ENCODE measurements around the gene SWI5. TPM values are rescaled to one million over a fixed set of nuclear protein-coding genes. Genes with fewer than 3 reads are reported as not detected.

The SWI5 gene
- total and polyA plus RNA-seq, 2 experiments from 2014 or later = 26.6 to 42.5 TPM

DNA sequence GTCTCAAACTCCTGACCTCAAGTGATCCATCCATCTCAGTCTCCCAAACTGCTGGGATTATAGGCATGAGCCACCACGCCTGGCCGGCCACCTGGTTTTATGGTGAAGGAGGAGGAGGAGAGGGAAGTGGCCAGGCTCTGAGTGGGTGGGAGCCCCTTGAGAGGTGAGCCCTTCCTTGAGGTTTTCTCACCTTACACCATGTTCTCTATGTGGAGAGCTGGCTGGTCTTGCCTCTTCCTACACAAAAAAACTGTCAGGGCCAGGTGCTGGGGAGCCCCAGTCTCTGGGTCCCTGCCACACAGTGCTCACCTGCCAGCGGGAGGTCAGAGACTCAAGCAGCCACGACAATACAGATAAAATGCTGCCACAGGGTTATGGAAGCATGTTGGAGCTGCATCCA, 18.1 kb downstream of the SWI5 start:
- Histone ChIP-seq H3K36me3 (ENCODE audit: insufficient read depth) (no peaks in the 10 kb centered on the region), H3K4me3 (no peak overlapping the region), H3F3A (replicated peaks; ENCODE audit: low read depth) (0 out of 2 replicates have a peak, but pooled peaks cover 2% of the 10 kb centered on the region), H3K4me1 (ENCODE audit: insufficient read depth) (no peaks in the 10 kb centered on the region; the same call in 1 of the 2 replicates), H3K27me3 (ENCODE audit: insufficient read depth) (no peaks in the 10 kb centered on the region), H3K9me2 (ENCODE audit: insufficient read depth) (no peaks in the 10 kb centered on the region), H4K20me1 (replicated peaks; ENCODE audit: insufficient read depth) (no peaks in the 10 kb centered on the region), H2AFZ (no peak overlapping the region), H3K4me2 (no peak overlapping the region), H3K79me2 (replicated peaks; ENCODE audit: insufficient read depth) (no peaks in the 10 kb centered on the region), H3K27ac (ENCODE audit: low read depth) (no peak overlapping the region)
- no peak for TF ChIP-seq ZNF114 (CRISPR knock-in tag; IDR thresholded peaks at IDR 0.05)
- no peak for TF ChIP-seq POLR2AphosphoS5 (IDR thresholded peaks at IDR 0.05; ENCODE audit: low read depth)
- TF ChIP-seq EZH2phosphoT487 (IDR thresholded peaks at IDR 0.05; ENCODE audit: unreplicated experiment) = no peak
- TF ChIP-seq, protein P1, sequence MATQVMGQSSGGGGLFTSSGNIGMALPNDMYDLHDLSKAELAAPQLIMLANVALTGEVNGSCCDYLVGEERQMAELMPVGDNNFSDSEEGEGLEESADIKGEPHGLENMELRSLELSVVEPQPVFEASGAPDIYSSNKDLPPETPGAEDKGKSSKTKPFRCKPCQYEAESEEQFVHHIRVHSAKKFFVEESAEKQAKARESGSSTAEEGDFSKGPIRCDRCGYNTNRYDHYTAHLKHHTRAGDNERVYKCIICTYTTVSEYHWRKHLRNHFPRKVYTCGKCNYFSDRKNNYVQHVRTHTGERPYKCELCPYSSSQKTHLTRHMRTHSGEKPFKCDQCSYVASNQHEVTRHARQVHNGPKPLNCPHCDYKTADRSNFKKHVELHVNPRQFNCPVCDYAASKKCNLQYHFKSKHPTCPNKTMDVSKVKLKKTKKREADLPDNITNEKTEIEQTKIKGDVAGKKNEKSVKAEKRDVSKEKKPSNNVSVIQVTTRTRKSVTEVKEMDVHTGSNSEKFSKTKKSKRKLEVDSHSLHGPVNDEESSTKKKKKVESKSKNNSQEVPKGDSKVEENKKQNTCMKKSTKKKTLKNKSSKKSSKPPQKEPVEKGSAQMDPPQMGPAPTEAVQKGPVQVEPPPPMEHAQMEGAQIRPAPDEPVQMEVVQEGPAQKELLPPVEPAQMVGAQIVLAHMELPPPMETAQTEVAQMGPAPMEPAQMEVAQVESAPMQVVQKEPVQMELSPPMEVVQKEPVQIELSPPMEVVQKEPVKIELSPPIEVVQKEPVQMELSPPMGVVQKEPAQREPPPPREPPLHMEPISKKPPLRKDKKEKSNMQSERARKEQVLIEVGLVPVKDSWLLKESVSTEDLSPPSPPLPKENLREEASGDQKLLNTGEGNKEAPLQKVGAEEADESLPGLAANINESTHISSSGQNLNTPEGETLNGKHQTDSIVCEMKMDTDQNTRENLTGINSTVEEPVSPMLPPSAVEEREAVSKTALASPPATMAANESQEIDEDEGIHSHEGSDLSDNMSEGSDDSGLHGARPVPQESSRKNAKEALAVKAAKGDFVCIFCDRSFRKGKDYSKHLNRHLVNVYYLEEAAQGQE (IDR thresholded peaks at IDR 0.05; ENCODE audit: unreplicated experiment) = no peak
- no peak for TF ChIP-seq CREB1 (CRISPR knock-in tag; IDR thresholded peaks at IDR 0.05; ENCODE audit: low read depth)
- TF ChIP-seq ZNF462 (CRISPR knock-in tag; IDR thresholded peaks at IDR 0.05) = no peak
- TF ChIP-seq JUNB (IDR thresholded peaks at IDR 0.05; ENCODE audit: unreplicated experiment) = no peak
- no peak for TF ChIP-seq STAT1 (IDR thresholded peaks at IDR 0.05; ENCODE audit: unreplicated experiment)
- TF ChIP-seq CTCF (conservative IDR thresholded peaks at IDR 0.05; ENCODE audit: low read depth in 2 of 2) = no peak
- TF ChIP-seq, protein P2, sequence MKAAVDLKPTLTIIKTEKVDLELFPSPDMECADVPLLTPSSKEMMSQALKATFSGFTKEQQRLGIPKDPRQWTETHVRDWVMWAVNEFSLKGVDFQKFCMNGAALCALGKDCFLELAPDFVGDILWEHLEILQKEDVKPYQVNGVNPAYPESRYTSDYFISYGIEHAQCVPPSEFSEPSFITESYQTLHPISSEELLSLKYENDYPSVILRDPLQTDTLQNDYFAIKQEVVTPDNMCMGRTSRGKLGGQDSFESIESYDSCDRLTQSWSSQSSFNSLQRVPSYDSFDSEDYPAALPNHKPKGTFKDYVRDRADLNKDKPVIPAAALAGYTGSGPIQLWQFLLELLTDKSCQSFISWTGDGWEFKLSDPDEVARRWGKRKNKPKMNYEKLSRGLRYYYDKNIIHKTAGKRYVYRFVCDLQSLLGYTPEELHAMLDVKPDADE (IDR thresholded peaks at IDR 0.05) = no peak
- no peak for TF ChIP-seq NANOG (IDR thresholded peaks at IDR 0.05; ENCODE audit: borderline replicate concordance)
- TF ChIP-seq ZNF331 (CRISPR knock-in tag; IDR thresholded peaks at IDR 0.05; ENCODE audit: low read depth) = no peak
- H3K9me3 Mint-ChIP-seq = no peaks in the 10 kb centered on the region
- peaks cover under 1% of the 10 kb centered on the region; the same call in 2 of the 3 replicates for H3K36me3 Mint-ChIP-seq (ENCODE audit: low read depth)
- no peak for DNase-seq (ENCODE audit: low spot score)
- peaks cover 3% of the 10 kb centered on the region; the same call in 2 of the 3 replicates for H3K4me1 Mint-ChIP-seq
- no peak for ATAC-seq
- H3K27ac Mint-ChIP-seq = no peak overlapping the region
- peaks cover 7% of the 10 kb centered on the region for H3K27me3 Mint-ChIP-seq (ENCODE audit: insufficient read depth, low read depth, poor library complexity)
- H3K4me3 Mint-ChIP-seq = no peak overlapping the region
